ENCODE results near the gene TTC19. TPM values are rescaled to one million over a fixed set of nuclear protein-coding genes. Genes with fewer than 3 reads are reported as not detected.

The TTC19 gene
- total and polyA plus RNA-seq, 2 of the 8 experiments (the other 6 are each of a cell fraction or from before 2014, with no cell fraction given), result 11.8 to 55.0 TPM

- TF ChIP-seq POLR2AphosphoS5 (IDR thresholded peaks at IDR 0.05; ENCODE audit: low read depth, low read length) (peak; percentile 54; the same call in 1 of the 2 replicates), PHF8 (conservative IDR thresholded peaks at IDR 0.05; ENCODE audit: low read depth, low read length) (no peak), CREB1 (IDR thresholded peaks at IDR 0.05) (no peak)
Measured at GRCh38 chr17:15966879-15967248, 32.8 kb upstream of the TTC19 start (continued).

All from H1 (cell line).